Activated T-cell treated with anti-CD3 and anti-CD28 coated beads, Interleukin-2, amount 50 U/mL, for 24 hours (primary cell): ENCODE results near the gene TBC1D8.

ENCODE experiments used
- DNase-seq: peaks from one replicate; pipeline ENCODE4 v3.0.0-alpha.2; 2020
- H3K27ac Mint-ChIP-seq: 2 replicates; pipeline ENCODE4 v1.8.0; 2020; ENCODE audit warnings: mild to moderate bottlenecking, mixed read lengths
- H3K27me3 Mint-ChIP-seq: 2 replicates; pipeline ENCODE4 v1.8.0; 2020; ENCODE audit warnings: mixed read lengths
- H3K36me3 Mint-ChIP-seq: 2 replicates; pipeline ENCODE4 v1.8.0; 2020; ENCODE audit warnings: low read depth, mixed read lengths
- H3K4me1 Mint-ChIP-seq: 2 replicates; pipeline ENCODE4 v1.8.0; 2020; ENCODE audit warnings: low read depth, mixed read lengths
- H3K4me3 Mint-ChIP-seq: 2 replicates; pipeline ENCODE4 v1.8.0; 2020; ENCODE audit warnings: mild to moderate bottlenecking, moderate library complexity, mixed read lengths
- H3K9me3 Mint-ChIP-seq: 2 replicates; pipeline ENCODE4 v1.8.0; 2020; ENCODE audit warnings: mixed read lengths

TBC1D8 gene

DNA sequence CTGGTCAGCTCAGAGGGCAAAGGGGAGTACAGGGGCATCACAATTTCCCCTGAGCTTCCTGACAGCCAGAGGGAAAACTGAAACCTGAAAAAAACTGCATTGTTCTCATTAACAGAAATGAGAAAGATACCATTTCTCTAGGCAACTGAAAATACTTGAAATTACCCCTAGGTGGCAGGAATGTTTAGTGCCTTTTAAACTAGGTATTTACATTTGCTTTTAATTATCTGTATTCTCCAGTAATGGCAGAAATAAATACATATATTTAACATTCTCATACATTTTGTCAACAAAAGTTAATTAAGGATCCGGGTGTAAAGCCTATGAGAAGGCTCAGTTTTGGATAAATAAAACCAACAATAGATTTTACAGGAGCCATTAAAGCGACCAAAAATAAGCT lies 114.6 kb downstream of the TBC1D8 start:
- no peak for DNase-seq
- H3K36me3 Mint-ChIP-seq = no peaks in the 10 kb centered on the region
- H3K9me3 Mint-ChIP-seq = no peaks in the 10 kb centered on the region
- H3K4me1 Mint-ChIP-seq = no peaks in the 10 kb centered on the region
- H3K4me3 Mint-ChIP-seq = no peak overlapping the region
- H3K27ac Mint-ChIP-seq = no peak overlapping the region
- H3K27me3 Mint-ChIP-seq = no peaks in the 10 kb centered on the region

GRCh38 chr2:101032084-101032776 lies 119.0 kb downstream of the TBC1D8 start:
- Mint-ChIP-seq H3K4me3 (no peak overlapping the region), H3K36me3 (no peaks in the 10 kb centered on the region), H3K4me1 (no peaks in the 10 kb centered on the region), H3K27me3 (no peaks in the 10 kb centered on the region), H3K27ac (no peak overlapping the region), H3K9me3 (no peaks in the 10 kb centered on the region)
- DNase-seq = no peak

- H3K4me1 Mint-ChIP-seq = no peaks in the 10 kb centered on the region
- DNase-seq = no peak
- no peaks in the 10 kb centered on the region for H3K27me3 Mint-ChIP-seq
- no peak overlapping the region for H3K27ac Mint-ChIP-seq
- H3K36me3 Mint-ChIP-seq = no peaks in the 10 kb centered on the region
- H3K9me3 Mint-ChIP-seq = no peaks in the 10 kb centered on the region
- H3K4me3 Mint-ChIP-seq = no peak overlapping the region
These were observed 120.2 kb downstream of the TBC1D8 start for GRCh38 chr2:101030866-101031554.

GRCh38 chr2:101027852-101028251 lies 123.3 kb downstream of the TBC1D8 start:
- Mint-ChIP-seq H3K27ac (no peak overlapping the region), H3K4me1 (no peaks in the 10 kb centered on the region), H3K36me3 (peaks cover 4% of the 10 kb centered on the region), H3K9me3 (no peaks in the 10 kb centered on the region), H3K4me3 (no peak overlapping the region), H3K27me3 (no peaks in the 10 kb centered on the region)
- DNase-seq = no peak

DNA sequence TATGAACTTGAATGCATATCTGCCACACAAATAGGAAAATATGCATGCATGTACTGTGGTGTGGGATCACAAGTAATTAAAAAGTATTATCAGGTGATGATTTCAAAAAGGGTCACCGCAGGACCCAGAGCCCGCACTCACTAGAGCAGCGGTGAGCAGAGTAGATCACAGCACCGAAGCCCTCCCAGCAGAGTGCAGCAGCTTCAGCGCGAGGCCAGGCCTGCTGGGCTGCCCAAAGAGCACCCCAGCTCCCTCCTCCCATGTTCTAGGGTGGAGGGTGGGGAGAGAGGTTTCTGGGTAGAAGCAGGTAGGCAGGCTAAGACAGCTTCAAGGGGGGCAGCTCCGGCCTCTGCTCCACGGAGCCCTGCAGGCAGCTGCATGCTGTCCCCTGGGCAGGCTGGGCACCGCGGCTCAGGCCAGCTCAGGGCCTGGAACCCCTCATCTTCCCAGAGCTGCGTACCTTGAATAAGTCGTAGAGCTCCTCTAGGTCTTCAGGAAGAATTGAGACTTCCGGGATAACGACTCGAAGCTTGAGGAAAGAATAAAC lies 124.2 kb downstream of the TBC1D8 start:
- Mint-ChIP-seq H3K27ac (no peak overlapping the region), H3K27me3 (no peaks in the 10 kb centered on the region), H3K4me3 (no peak overlapping the region), H3K9me3 (no peaks in the 10 kb centered on the region), H3K36me3 (peaks cover 9% of the 10 kb centered on the region), H3K4me1 (no peaks in the 10 kb centered on the region)
- DNase-seq = no peak

DNA sequence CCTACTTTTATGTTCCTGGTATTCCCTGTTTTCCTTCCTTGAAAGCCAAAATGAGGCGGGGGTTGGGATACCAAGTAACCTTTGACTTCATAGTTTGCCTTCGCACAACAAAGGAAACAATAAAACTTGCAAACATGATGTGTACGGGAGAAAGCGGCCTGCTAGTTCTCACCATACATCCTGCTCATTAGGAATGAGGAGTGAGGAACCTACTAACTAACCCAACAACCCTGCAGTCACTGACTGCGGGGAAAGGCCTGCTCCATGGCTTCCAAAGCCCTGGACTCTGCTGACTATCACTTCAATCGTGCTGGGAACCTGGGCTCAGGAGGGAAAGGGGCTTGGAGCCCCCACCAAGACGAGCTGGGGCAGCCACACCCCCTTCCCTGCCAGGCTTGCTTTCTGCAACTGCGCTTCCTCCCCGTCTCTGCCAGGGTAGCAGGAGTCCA lies 124.9 kb downstream of the TBC1D8 start:
- Mint-ChIP-seq H3K27ac (no peak overlapping the region), H3K4me3 (no peak overlapping the region), H3K27me3 (no peaks in the 10 kb centered on the region), H3K36me3 (peaks cover 17% of the 10 kb centered on the region), H3K9me3 (no peaks in the 10 kb centered on the region), H3K4me1 (no peaks in the 10 kb centered on the region)
- DNase-seq = no peak

DNA sequence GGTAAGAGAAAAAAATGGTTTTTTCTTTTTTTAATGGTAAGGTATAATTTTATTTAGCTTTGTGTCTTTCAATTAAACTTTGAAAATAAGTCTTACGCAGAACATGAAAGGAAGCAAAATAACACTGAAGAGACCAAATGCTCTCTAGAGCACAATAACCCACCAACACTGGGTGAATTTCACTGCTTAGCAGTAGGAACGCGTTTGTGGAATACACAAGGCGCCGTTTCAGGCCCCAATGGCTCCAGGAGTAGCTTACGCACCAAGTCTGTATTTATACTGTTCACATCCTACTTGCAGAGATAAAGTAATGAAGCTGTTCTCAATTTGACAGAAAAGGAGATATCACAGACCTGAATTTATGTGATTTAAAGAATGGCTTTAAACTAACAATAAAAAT lies 125.6 kb downstream of the TBC1D8 start:
- peaks cover 24% of the 10 kb centered on the region for H3K36me3 Mint-ChIP-seq
- H3K27ac Mint-ChIP-seq = no peak overlapping the region
- H3K9me3 Mint-ChIP-seq = no peaks in the 10 kb centered on the region
- H3K4me1 Mint-ChIP-seq = no peaks in the 10 kb centered on the region
- H3K27me3 Mint-ChIP-seq = no peaks in the 10 kb centered on the region
- H3K4me3 Mint-ChIP-seq = no peak overlapping the region
- no peak for DNase-seq

GRCh38 chr2:101023327-101024107 lies 127.7 kb downstream of the TBC1D8 start:
- Mint-ChIP-seq H3K4me3 (no peak overlapping the region), H3K27me3 (no peaks in the 10 kb centered on the region), H3K27ac (no peak overlapping the region), H3K36me3 (peaks cover 38% of the 10 kb centered on the region), H3K9me3 (no peaks in the 10 kb centered on the region), H3K4me1 (no peaks in the 10 kb centered on the region)
- no peak for DNase-seq

- Mint-ChIP-seq H3K27me3 (no peaks in the 10 kb centered on the region), H3K36me3 (peaks cover 43% of the 10 kb centered on the region), H3K4me3 (no peak overlapping the region), H3K9me3 (no peaks in the 10 kb centered on the region), H3K4me1 (no peaks in the 10 kb centered on the region), H3K27ac (no peak overlapping the region)
- no peak for DNase-seq
These were observed 129.0 kb downstream of the TBC1D8 start for GRCh38 chr2:101022221-101022620.

- Mint-ChIP-seq H3K4me3 (no peak overlapping the region), H3K36me3 (peaks cover 62% of the 10 kb centered on the region), H3K9me3 (no peaks in the 10 kb centered on the region), H3K27ac (peak overlapping the region; percentile 63), H3K27me3 (no peaks in the 10 kb centered on the region), H3K4me1 (no peaks in the 10 kb centered on the region)
- no peak for DNase-seq
These were observed 132.2 kb downstream of the TBC1D8 start for GRCh38 chr2:101018934-101019333.

GRCh38 chr2:101017371-101017770 lies 133.8 kb downstream of the TBC1D8 start:
- Mint-ChIP-seq H3K36me3 (peaks cover 72% of the 10 kb centered on the region), H3K27me3 (no peaks in the 10 kb centered on the region), H3K27ac (no peak overlapping the region), H3K9me3 (no peaks in the 10 kb centered on the region), H3K4me1 (peaks cover 6% of the 10 kb centered on the region), H3K4me3 (no peak overlapping the region)
- no peak for DNase-seq

GRCh38 chr2:101014264-101014857 lies 136.8 kb downstream of the TBC1D8 start:
- no peak overlapping the region for H3K27ac Mint-ChIP-seq
- no peaks in the 10 kb centered on the region for H3K27me3 Mint-ChIP-seq
- peaks cover 30% of the 10 kb centered on the region for H3K4me1 Mint-ChIP-seq
- H3K36me3 Mint-ChIP-seq = peaks cover 78% of the 10 kb centered on the region
- no peak for DNase-seq
- H3K4me3 Mint-ChIP-seq = no peak overlapping the region
- H3K9me3 Mint-ChIP-seq = no peaks in the 10 kb centered on the region

GRCh38 chr2:101012706-101013181 lies 138.4 kb downstream of the TBC1D8 start:
- Mint-ChIP-seq H3K27ac (peak overlapping the region; percentile 78), H3K36me3 (peaks cover 80% of the 10 kb centered on the region), H3K4me3 (no peak overlapping the region), H3K4me1 (peaks cover 42% of the 10 kb centered on the region), H3K9me3 (no peaks in the 10 kb centered on the region), H3K27me3 (no peaks in the 10 kb centered on the region)
- no peak for DNase-seq

DNA sequence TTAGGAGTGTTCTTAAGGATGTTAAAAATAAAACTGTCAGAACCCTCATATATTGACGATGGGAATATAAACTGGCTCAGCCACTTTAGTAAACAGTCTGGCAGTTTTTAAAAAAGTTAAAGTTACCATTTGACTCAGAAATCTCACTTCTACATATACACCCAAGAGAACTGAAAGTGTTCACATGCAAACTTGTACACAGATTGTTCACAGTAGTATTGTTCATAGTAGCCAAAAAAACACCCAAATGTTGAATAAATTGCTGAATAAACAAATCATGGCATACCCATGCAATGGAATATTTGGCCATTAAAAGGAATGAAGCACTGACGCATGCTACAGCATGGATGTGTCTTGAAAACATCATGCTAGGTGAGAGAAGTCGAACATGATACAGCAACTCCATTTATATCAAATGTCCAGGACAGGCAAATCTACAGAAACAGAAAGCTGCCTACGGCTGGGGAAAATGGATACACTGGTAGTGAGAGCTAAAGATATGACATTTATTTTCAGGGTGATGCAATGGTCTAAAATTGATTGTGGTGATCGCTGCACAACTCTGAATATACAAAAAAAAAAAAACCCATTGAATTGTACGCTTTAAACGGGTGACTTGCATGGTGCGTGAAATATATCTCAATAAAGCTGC lies 139.0 kb downstream of the TBC1D8 start:
- Mint-ChIP-seq H3K27ac (peak overlapping the region; percentile 78), H3K36me3 (peaks cover 86% of the 10 kb centered on the region), H3K27me3 (no peaks in the 10 kb centered on the region), H3K4me3 (no peak overlapping the region), H3K9me3 (no peaks in the 10 kb centered on the region), H3K4me1 (peaks cover 47% of the 10 kb centered on the region)
- no peak for DNase-seq
